Transverse colon (tissue), 3 donors: Measurements from ENCODE around the gene GMPPA.

Experiments
- CTCF ChIP-seq, 5 experiments: fragments of 200-600 bp in 3 of 5; fragments of 450-650 bp in 2 of 5; sonication (generic) in 3 of 5; IDR thresholded peaks; 1 replicate in 2 of 5; 2 replicates in 3 of 5; pipeline ENCODE4 v1.5.1; 2016 to 2017; ENCODE audit warnings: antibody characterized with exemption in 5 of 5, inconsistent platforms in 3 of 5, mild to moderate bottlenecking in 2 of 5, moderate library complexity in 1 of 5
- POLR2A ChIP-seq: fragments of 450-650 bp; IDR thresholded peaks from one replicate; pipeline ENCODE4 v1.6.1; 2016; ENCODE audit warnings: antibody characterized with exemption, mild to moderate bottlenecking, moderate library complexity

- TF ChIP-seq CTCF (IDR thresholded peaks at IDR 0.05) (no peak), POLR2A (no peak)
Observed at GRCh38 chr2:219496247-219496824, 2.4 kb upstream of the GMPPA start.
